GM18517 (cell line): Measurements from ENCODE around the gene SHISA6.

Experiments used
- ATAC-seq: cut with Tn5 transposase; IDR thresholded peaks from one replicate; pipeline ENCODE4 v1.9.1; 2021; ENCODE audit warnings: mild to moderate bottlenecking, moderate library complexity; ENCODE audit not compliant: unreplicated experiment

The SHISA6 gene

DNA sequence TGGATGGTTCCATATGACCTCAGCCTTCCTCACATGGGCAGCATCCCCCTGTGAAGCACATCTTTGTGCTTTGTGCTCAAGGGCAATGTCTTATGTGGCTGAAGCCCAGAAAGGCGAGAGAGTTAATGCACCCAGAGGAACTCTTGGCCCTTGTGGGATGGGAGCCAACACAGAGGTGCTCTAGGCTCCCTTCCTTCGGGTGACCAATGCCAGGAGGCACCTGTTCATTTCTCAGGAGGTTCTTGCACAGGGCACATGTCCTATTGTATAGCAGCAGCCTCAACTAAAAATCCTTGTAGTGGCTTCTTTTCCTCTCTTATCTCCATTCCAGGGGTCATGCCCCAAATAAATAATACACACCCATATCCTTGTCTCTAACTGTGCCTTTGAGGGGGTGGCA is 273.6 kb downstream of the SHISA6 start:
- no peak for ATAC-seq

DNA sequence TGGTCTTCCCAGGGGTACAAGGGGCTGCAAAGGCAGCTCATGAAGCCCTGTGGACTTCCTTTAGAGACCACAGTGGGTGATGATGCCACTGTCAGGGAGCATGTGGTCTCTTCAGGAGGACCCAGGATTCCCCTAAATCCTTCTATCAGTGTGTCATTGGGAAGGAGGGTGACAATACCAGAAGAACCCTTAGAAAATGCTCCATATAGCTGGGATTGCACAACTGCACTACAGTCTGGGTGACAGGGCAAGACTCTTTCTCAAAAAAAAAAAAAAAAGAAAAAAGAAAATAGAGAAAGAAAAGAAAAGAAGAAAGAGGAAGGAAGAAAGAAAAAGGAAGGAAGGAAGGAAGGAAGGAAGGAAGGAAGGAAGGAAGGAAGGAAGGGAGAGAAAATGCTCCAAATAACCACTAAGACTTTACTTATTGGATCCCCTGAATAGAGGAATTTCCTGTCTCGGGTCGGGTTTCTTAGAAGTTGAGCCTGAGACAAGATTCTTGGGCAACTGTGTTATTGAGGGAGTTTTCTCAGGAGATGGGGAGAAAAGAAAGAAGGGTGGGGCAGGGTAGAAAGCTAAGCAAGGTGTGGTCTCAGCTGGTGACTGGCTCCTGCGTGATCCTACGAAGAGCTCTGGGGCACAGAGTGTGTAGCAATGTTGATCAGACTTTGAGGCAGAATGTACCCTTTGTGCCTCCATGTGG is 274.1 kb downstream of the SHISA6 start:
- ATAC-seq: no peak

DNA sequence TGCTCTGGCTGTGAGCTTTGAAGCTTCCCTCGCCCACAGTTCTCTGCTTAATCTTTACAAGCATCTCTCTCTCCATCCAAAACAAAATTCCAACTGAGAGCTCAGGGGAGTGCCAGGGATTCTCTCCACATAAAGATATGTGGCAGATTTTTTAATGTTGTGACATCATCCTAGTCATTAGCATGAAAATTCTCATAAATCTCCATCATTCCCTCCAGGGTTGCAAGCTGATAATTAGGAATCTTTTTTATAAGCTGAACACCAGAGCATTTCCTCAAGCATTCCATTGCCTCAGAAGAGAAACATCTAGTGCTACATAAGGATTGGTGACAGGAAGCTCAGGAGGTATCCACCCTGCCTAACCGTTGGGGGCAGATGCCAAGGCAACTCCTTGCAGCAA is 274.9 kb downstream of the SHISA6 start:
- ATAC-seq: no peak

DNA sequence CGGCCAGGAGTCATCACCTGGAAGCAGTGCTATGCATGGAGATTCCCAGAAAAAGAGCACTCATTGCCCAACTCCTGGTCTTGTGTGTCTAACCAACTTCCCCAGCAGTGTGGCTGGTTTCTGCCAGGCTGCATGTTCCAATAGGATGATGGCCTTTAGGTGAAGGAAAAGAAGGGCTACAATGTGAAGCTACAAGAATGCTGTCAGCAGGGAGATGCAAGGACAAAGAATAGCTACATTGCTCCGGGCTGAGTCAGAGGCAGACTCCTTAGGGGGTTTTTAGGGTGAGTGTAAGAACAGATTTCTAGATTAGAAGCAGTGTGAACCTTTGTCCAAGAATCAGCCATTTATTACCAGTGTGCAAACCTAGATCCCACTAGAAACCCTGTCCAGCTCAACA is 294.2 kb downstream of the SHISA6 start:
- no peak for ATAC-seq

DNA sequence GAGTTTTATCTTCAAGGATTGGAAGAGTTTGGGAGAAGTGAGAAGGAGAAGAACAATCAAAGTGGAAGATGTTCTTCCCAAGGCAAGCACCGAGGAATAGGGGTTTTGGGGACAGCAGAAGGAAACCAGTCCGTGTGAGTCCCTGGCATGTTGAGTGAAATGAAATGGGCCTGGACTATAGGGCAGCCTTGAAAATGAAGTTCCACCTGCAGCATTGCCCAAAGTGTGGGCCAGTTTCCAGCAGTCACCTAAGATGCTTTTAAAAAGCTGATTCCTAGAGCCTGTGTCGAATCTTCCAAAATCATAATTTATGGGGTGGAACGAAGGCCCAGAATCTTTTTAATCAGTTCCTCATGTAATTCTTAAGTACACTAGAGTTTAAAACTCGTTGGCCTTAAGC is 297.4 kb downstream of the SHISA6 start:
- no peak for ATAC-seq

DNA sequence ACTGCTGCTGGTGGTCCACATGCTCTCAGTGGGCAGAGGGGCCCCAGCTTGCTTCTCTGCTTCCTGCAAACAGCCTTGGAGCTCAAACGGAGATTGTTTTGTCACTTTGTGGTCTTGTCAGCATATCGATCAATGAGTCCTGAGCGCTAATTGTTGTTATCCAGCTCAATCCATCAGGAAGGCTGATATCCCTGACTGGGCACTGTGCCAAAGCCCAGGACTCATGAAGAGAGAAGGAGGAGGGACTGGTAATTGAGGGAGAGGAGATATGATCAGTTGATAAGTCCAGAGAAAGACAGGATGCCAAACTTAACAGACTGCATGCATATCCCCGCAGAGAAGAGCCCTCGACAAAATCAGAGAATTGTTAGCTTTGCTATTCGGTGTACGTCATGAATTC is 298.6 kb downstream of the SHISA6 start:
- ATAC-seq: no peak

DNA sequence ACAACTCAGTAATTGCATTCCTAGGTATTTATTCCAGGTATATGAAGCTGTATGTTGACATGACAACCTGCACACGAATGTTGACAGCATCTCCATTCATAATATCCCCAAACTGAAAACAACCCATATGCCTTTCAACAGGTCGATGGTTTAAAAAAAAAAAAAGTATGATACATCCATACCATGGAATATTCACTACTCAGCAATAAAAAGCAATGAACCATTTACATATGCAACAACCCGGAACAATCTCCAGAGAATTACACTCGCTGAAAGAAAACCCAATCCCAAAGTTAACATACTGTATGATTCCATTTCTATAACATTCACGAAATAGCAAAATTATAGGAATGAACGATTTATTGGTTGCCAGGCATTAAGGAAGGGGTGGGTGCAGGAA is 304.0 kb downstream of the SHISA6 start:
- no peak for ATAC-seq

DNA sequence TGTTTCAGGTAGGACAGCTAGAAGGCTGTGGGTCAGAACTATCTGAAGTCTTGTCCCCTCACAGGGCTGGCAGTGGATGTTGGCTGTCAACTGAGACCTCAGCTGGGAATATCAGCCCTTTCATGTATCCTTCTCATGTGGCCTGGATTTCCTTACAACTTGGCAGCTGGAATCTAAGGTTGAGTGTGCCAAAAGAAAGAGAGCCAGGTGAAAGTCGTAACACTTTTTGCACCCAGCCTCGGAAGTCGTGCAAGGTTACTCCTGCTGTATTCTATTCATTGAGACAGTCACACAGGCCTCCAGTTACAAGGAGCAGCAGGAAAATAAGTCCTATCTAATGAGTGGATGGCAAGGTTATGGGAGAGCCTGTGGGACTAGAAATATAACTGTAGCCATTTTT is 304.7 kb downstream of the SHISA6 start:
- ATAC-seq: no peak

DNA sequence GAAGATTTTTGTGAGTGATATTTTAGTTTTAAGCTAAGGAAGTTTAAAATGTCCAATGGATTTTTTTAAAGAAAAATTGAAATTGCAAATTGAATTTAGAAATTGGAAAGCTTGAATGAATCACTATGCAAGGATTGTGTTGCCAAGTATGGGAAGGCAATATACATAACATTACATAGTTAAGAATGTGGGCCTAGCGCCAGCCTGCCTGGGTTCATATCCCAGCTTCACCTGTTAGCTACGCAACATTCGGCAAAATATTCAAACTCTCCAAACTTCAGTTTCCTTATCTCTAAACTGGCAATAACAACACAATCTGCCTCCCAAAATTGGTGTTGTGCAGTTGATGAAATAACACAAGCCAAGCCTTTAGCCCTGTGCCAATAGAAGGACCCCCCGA is 306.8 kb downstream of the SHISA6 start:
- no peak for ATAC-seq

DNA sequence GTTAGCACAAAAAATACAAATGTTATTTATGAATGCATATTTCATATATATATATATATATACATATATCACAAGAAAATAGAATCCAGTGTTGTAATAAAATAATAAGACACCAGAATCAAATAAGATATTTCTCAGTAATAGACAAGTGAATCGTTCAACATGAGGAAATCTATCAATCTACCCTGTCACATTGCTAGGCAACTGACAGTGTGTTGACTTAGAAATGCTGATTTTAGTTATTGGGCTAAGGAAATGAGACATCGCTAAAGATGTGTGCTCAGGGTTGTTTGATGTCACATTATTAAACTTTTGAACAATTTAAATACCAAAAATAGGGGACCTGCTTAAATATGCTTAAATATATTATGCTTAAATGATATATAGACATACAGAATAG is 307.4 kb downstream of the SHISA6 start:
- ATAC-seq: no peak

DNA sequence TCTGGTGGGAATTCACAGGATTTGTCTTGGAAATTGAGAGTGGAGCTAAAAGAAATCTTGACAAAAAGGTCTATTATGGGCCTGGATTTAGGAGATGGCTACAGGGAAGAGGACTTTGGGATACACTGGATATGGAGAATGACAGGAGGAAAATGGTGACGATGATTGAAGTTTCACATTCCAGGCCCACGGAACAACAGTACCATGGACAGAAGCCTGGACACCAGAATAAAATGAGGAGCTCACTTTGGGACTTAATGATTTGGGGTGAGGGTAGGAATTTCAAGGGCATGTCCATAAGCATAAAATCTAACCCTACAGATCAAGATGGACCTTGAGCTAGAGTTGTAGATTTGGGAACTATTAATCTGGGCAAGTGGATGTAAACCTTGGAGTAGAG is 309.4 kb downstream of the SHISA6 start:
- ATAC-seq: no peak

DNA sequence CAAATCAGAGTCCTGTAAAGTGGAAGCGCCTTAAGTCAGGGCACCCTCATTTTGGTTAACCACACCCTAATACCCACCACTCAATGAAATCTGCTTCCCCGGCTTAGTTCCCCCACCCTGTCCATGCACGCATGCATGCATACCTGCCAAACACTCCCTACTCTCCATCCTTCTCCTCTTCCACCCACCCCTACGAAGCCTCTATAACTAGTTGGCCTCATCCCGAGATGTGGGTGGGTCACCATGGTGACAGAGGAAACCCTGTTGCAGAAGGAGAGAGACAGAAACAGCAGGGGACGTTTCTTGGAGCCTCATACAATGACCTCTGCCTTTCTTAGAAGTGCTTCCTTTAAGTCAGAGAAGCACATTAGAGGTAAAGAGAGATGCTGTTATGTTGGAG is 310.4 kb downstream of the SHISA6 start:
- ATAC-seq: no peak

DNA sequence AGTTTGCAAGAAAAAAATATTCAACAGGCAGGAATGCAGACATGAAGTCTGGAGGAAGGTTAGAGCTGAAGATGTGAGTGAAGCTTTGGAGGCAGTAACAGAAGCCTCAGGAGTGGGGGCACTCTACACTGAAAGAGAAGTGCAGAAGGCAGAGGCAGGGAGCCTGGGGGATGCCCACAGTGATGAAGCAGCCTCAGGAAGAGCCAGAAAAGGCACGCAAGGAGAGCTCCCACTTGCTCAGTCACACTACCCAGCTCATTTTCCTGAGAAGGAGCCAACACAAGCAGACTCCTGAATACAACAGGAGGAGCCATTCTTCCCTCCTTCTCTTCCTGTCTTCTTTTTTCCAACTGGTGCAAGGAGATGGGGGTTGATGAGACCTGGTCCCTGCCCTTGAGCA is 312.1 kb downstream of the SHISA6 start:
- no peak for ATAC-seq

DNA sequence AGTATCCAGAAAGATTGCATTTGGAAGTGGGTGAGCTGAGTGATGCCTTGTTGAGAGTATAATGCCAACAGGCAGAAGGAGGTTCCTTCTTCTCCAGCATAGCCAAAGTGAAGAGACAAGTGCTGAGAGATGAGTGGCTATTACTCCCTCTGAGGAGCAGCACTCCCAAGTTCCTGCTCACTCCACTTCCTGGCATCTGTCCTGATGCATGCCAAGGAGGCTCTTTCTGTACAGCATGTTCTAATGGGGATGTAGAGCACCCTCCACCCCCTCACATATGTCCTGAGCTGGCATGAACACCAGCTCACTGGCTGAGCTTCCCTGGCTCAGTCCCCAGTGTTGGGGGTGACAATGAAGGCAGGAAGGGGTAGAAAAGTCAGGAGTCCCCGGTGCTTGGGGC is 313.0 kb downstream of the SHISA6 start:
- no peak for ATAC-seq

DNA sequence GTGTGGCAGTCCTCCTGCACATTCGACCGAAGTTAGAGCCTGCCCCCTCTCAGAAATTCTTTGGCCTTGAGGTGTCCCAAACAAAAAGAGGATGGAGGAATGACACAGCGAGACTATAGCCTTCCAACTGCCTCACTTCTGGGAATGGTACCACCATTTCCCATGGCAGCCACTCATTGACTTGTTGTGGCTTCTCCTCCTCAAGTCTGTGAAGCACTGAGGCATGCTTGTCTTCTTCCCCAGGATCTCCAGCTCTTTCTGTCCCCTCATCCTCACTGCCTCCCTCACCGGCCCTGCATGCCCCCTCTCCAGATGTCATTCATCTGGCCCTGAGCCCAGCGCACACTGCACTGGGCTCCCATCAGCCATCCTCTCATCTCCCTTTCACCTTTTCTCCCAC is 313.5 kb downstream of the SHISA6 start:
- no peak for ATAC-seq

DNA sequence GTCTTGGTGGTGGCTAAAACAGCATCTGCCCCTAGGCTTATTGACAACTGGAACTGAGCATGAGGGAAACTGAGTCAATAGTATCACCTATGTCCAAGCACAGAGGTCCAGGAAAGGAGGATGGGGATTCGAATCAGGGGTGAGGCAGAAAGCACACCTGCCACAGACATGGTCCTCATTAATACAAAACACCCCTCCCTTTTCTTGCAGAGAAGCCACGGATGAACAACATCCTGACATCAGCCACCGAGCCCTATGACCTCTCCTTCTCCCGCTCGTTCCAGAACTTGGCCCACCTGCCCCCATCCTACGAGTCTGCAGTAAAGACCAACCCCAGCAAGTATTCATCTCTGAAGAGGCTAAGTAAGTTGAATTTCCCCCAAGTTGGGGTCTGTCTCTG is 314.5 kb downstream of the SHISA6 start:
- no peak for ATAC-seq

DNA sequence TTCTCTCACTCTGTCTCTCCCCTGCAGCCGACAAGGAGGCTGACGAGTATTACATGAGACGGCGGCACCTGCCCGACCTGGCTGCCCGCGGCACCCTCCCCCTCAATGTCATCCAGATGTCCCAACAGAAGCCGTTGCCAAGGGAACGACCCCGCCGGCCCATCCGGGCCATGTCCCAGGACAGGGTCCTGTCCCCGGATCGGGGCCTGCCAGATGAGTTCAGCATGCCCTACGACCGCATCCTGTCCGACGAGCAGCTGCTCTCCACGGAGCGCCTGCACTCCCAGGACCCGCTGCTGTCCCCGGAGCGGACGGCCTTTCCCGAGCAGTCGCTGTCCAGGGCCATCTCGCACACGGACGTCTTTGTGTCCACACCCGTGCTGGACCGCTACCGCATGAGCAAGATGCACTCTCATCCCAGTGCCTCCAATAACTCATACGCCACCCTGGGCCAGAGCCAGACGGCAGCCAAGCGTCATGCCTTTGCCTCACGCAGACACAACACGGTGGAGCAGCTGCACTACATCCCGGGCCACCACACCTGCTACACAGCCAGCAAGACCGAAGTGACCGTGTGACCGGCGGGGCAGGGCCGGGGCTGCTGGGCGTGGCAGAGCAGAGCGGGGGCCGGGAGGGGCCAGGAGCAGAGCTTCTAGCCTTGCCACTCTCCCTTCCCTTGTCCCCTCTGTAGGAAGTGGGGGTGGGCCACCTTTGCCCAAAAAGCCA is 316.9 kb downstream of the SHISA6 start:
- ATAC-seq: no peak

DNA sequence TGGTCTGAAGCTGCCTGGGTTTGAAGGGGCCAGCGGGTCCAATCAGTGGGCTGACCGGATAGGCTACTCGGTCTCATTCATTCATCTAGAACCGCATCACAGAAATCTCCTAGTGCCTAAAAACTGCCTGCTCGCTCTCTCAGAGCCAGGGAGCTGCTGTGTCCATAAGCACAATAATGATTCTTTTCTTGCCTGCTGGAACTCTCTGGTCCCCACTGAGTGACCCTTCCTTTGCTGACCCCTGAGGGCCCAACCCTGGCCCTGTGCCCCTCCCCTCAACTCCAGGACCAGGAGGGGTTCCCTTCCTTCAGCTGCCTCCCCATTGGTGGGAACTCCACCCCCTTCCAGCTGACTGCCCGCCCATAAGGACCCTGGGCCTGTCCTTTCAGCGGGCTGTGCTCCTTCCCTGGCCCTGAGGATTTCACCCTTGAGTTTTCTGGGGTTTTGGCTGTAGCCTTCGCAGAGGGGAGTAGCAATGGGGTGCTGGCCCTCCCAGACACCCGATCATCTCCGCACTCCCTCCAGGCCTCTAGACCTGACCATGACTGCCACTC is 317.7 kb downstream of the SHISA6 start:
- ATAC-seq: no peak

DNA sequence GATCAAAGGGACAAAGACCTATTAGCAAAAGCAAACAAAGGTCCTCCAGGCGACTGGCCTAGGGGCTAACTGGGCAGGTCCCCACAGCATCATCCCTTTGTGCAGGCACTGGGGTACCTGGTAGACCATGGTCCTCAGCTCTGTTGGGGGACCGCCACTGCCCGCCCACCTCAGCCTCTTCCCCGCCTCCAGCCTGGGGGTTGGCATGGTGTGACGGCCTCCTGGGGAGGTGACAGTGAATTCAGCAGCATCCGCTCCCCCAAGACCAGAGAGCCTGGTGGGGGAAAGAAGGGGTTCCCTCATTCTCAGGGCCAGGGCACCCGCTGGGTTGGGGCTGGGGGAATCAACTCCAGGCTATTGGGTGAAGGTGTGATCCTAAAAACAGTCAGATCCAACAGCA is 318.6 kb downstream of the SHISA6 start:
- no peak for ATAC-seq

DNA sequence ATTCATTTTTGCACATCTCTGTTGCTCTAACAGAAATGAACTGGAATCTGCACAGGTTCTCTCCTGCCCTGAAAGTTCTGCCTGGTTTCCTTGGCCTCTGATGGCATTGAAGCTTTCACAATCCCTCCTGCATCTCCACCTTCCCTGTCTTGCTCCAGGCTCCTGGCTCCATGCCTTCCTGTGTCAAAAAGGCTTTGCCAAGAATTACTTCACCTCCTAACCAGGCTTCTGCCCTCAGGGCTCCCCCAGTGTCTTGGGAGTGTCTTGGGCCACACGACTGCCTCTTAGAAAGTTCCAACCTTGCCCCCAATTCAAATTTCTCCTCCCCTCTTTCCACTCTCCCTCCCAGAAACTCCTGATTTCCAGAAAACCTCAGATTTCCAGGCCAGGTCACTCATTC is 320.3 kb downstream of the SHISA6 start:
- ATAC-seq: no peak

DNA sequence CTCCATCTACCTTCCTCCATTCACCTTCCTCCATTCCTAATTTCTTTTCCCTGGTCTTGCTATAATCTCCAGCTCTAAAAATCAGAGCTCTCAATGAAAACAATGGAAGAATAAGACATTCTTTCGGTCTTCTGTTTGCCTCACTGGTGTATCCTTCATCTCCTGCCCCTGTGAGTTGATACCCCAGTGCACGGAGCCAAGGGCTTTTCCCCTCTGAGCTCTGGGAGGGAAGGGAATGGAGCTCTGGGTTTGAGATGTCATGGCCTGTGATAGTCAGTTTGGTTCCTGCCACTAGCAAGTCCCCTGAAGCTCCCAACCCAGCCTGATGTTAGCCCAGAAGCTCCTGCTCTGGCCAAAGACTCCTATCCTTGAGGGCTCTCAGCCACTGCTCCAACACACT is 320.7 kb downstream of the SHISA6 start:
- no peak for ATAC-seq

DNA sequence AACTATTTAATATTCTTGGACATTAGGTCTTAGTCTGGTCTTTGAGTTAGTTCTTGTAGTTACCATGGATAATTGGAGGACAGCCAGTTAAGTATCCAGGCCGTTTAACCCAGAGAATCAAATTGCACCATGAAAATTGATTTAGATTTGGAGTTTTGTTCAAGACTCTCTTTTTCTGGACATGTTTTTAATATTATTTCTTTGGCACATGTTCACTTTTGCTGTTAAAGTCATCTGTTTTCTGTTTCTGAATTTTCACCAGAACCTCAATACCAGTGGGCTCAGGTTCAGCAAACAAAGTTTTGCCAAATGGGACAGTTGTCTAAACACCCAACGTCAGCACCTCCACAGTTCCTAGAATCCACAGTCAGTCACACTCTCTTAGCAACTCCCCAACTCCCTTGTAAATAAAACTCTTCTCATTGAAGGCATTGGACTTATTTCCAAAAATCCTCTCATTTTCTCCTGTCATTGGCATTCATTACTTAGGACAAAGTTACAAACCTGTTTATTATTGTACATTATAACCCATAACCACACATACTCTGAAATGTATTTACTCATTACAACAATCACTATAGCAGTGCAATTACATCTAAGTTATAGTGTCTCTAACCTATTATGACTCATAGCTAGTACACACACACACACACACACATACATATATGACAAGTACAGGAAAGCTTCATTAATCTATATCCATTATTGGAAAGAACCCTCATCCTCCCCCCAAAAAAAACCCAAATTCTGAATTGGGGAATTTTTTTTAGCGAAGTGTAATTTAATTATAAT is 323.8 kb downstream of the SHISA6 start:
- ATAC-seq: no peak
